Measurements from ENCODE around the gene ACOXL.

- TF ChIP-seq MAX (CRISPR knock-in tag; IDR thresholded peaks at IDR 0.05): no peak
- TF ChIP-seq CHD4 (IDR thresholded peaks at IDR 0.05; ENCODE audit: insufficient read depth, insufficient replicate concordance, low read depth, low read length, poor library complexity, severe bottlenecking): no peak
- TF ChIP-seq JUND (IDR thresholded peaks at IDR 0.05; ENCODE audit: borderline replicate concordance, low read depth, low read length): no peak
- no peak for TF ChIP-seq JUND (tag; IDR thresholded peaks at IDR 0.05; ENCODE audit: borderline replicate concordance, low read depth, low read length)
- TF ChIP-seq ZZZ3 (IDR thresholded peaks at IDR 0.05): no peak
- no peak for TF ChIP-seq ZNF263 (CRISPR knock-in tag; IDR thresholded peaks at IDR 0.05; ENCODE audit: borderline replicate concordance)
- no peak for TF ChIP-seq CBX2 (IDR thresholded peaks at IDR 0.05; ENCODE audit: insufficient read depth, low read length, poor library complexity, severe bottlenecking)
Observed at GRCh38 chr2:110718990-110719389, 13.4 kb upstream of the ACOXL start.

All from K562 (cell line).